ENCODE results near the gene RFPL4AL1. TPM values are rescaled to one million over a fixed set of nuclear protein-coding genes. Genes with fewer than 3 reads are reported as not detected.

The RFPL4AL1 gene
- total and polyA plus RNA-seq, 10 of the 15 experiments (the other 5 are each of a cell fraction or from before 2014, with no cell fraction given): not detected

DNA sequence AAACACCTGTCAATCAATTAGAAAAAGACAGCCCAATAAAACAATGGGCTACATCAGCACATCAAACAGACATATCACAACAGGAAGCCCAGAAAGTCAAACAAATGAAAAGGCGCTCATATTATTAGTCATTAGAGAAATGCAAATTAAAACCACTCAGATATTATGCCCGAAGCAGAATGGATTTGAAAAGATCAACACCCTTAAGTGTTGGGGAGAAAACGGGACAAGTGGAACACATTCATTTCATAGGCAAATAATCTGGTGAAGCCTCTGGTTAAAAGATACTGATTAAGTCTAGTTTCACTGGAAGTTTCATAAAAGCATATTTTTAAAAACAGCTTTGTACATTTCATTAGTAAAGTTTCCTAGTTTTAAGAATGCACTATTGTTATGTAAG is 48.1 kb upstream of the RFPL4AL1 start (continued):
- TF ChIP-seq, protein P1, sequence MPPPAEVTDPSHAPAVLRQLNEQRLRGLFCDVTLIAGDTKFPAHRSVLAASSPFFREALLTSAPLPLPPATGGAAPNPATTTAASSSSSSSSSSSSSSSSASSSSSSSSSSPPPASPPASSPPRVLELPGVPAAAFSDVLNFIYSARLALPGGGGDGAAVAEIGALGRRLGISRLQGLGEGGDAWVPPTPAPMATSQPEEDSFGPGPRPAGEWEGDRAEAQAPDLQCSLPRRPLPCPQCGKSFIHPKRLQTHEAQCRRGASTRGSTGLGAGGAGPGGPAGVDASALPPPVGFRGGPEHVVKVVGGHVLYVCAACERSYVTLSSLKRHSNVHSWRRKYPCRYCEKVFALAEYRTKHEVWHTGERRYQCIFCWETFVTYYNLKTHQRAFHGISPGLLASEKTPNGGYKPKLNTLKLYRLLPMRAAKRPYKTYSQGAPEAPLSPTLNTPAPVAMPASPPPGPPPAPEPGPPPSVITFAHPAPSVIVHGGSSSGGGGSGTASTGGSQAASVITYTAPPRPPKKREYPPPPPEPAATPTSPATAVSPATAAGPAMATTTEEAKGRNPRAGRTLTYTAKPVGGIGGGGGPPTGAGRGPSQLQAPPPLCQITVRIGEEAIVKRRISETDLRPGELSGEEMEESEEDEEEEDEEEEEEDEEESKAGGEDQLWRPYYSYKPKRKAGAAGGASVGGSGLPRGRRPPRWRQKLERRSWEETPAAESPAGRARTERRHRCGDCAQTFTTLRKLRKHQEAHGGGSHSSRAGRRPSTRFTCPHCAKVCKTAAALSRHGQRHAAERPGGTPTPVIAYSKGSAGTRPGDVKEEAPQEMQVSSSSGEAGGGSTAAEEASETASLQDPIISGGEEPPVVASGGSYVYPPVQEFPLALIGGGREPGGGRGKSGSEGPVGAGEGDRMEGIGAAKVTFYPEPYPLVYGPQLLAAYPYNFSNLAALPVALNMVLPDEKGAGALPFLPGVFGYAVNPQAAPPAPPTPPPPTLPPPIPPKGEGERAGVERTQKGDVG (CRISPR knock-in tag; IDR thresholded peaks at IDR 0.05): no peak
- TF ChIP-seq CHD1 (IDR thresholded peaks at IDR 0.05; ENCODE audit: low read depth, low read length) (no peak), TCF3 (IDR thresholded peaks at IDR 0.05; ENCODE audit: borderline replicate concordance, insufficient read depth, low read depth, low read length) (no peak), RBBP5 (conservative IDR thresholded peaks at IDR 0.05) (no peak), SREBF2 (IDR thresholded peaks at IDR 0.05; ENCODE audit: low read length) (no peak), CEBPB (IDR thresholded peaks at IDR 0.05; ENCODE audit: borderline replicate concordance in 1 of 2, low read depth in 2 of 2, low read length in 2 of 2) (no peak), NR2C1 (IDR thresholded peaks at IDR 0.05) (no peak), BACH1 (IDR thresholded peaks at IDR 0.05; ENCODE audit: borderline replicate concordance) (no peak), CBFB (IDR thresholded peaks at IDR 0.05; ENCODE audit: low read depth) (no peak), KDM1A (IDR thresholded peaks at IDR 0.05; ENCODE audit: borderline replicate concordance) (no peak), MYC (IDR thresholded peaks at IDR 0.05; ENCODE audit: insufficient read depth, insufficient read length, insufficient replicate concordance, low read length, severe bottlenecking) (no peak)
- TF ChIP-seq, protein P2, sequence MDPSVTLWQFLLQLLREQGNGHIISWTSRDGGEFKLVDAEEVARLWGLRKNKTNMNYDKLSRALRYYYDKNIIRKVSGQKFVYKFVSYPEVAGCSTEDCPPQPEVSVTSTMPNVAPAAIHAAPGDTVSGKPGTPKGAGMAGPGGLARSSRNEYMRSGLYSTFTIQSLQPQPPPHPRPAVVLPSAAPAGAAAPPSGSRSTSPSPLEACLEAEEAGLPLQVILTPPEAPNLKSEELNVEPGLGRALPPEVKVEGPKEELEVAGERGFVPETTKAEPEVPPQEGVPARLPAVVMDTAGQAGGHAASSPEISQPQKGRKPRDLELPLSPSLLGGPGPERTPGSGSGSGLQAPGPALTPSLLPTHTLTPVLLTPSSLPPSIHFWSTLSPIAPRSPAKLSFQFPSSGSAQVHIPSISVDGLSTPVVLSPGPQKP (IDR thresholded peaks at IDR 0.05; ENCODE audit: low read depth, low read length): no peak
- TF ChIP-seq, protein P3, sequence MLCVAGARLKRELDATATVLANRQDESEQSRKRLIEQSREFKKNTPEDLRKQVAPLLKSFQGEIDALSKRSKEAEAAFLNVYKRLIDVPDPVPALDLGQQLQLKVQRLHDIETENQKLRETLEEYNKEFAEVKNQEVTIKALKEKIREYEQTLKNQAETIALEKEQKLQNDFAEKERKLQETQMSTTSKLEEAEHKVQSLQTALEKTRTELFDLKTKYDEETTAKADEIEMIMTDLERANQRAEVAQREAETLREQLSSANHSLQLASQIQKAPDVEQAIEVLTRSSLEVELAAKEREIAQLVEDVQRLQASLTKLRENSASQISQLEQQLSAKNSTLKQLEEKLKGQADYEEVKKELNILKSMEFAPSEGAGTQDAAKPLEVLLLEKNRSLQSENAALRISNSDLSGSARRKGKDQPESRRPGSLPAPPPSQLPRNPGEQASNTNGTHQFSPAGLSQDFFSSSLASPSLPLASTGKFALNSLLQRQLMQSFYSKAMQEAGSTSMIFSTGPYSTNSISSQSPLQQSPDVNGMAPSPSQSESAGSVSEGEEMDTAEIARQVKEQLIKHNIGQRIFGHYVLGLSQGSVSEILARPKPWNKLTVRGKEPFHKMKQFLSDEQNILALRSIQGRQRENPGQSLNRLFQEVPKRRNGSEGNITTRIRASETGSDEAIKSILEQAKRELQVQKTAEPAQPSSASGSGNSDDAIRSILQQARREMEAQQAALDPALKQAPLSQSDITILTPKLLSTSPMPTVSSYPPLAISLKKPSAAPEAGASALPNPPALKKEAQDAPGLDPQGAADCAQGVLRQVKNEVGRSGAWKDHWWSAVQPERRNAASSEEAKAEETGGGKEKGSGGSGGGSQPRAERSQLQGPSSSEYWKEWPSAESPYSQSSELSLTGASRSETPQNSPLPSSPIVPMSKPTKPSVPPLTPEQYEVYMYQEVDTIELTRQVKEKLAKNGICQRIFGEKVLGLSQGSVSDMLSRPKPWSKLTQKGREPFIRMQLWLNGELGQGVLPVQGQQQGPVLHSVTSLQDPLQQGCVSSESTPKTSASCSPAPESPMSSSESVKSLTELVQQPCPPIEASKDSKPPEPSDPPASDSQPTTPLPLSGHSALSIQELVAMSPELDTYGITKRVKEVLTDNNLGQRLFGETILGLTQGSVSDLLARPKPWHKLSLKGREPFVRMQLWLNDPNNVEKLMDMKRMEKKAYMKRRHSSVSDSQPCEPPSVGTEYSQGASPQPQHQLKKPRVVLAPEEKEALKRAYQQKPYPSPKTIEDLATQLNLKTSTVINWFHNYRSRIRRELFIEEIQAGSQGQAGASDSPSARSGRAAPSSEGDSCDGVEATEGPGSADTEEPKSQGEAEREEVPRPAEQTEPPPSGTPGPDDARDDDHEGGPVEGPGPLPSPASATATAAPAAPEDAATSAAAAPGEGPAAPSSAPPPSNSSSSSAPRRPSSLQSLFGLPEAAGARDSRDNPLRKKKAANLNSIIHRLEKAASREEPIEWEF (IDR thresholded peaks at IDR 0.05; ENCODE audit: insufficient replicate concordance, low read depth, low read length): no peak
- TF ChIP-seq, protein P4, sequence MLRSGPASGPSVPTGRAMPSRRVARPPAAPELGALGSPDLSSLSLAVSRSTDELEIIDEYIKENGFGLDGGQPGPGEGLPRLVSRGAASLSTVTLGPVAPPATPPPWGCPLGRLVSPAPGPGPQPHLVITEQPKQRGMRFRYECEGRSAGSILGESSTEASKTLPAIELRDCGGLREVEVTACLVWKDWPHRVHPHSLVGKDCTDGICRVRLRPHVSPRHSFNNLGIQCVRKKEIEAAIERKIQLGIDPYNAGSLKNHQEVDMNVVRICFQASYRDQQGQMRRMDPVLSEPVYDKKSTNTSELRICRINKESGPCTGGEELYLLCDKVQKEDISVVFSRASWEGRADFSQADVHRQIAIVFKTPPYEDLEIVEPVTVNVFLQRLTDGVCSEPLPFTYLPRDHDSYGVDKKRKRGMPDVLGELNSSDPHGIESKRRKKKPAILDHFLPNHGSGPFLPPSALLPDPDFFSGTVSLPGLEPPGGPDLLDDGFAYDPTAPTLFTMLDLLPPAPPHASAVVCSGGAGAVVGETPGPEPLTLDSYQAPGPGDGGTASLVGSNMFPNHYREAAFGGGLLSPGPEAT (IDR thresholded peaks at IDR 0.05; ENCODE audit: low read depth): no peak

Data from GM12878 (cell line).